ENCODE results near the gene UBE3A. TPM values are rescaled to one million over a fixed set of nuclear protein-coding genes. Genes with fewer than 3 reads are reported as not detected.

Gene UBE3A
- total RNA-seq, 4 donors from 2014 or later: 56.9 to 79.2 (median 65.7) TPM

DNA sequence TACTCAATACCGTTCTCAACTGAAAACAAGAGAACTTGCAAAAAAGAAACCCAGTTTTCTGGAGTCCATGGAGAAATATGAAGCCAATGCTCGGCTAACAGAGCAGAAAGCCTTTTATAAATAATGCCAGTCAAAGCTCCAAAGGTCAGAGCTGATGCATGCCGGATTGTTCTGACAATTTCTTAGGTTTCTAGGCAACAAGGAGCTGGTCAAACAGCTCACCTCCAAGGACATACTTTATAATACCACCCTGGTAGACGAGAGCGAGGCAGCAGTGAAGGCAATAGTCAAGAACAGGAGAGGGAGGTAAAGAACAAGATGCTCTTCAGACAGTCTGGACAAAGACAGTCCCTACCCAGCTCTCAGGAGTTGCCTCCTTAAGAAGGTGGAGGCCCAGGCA, 111.1 kb downstream of the UBE3A start:
- H3K4me3 ChIP-seq (ENCODE audit: low read depth, poor library complexity, severe bottlenecking): no peak overlapping the region
- intact Hi-C loops (cut with DNase I; ENCODE audit: low total_unique reads): no loop called here
- TF ChIP-seq POLR2A (IDR thresholded peaks at IDR 0.05): no peak
- TF ChIP-seq, protein P1, sequence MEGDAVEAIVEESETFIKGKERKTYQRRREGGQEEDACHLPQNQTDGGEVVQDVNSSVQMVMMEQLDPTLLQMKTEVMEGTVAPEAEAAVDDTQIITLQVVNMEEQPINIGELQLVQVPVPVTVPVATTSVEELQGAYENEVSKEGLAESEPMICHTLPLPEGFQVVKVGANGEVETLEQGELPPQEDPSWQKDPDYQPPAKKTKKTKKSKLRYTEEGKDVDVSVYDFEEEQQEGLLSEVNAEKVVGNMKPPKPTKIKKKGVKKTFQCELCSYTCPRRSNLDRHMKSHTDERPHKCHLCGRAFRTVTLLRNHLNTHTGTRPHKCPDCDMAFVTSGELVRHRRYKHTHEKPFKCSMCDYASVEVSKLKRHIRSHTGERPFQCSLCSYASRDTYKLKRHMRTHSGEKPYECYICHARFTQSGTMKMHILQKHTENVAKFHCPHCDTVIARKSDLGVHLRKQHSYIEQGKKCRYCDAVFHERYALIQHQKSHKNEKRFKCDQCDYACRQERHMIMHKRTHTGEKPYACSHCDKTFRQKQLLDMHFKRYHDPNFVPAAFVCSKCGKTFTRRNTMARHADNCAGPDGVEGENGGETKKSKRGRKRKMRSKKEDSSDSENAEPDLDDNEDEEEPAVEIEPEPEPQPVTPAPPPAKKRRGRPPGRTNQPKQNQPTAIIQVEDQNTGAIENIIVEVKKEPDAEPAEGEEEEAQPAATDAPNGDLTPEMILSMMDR (IDR thresholded peaks at IDR 0.05): no peak
- DNase-seq (ENCODE audit: low spot score in 2 of 2): no peak
- WGBS, 2 donors: 96 to 97% methylated on average over 5 of the region's 5 CpGs

DNA sequence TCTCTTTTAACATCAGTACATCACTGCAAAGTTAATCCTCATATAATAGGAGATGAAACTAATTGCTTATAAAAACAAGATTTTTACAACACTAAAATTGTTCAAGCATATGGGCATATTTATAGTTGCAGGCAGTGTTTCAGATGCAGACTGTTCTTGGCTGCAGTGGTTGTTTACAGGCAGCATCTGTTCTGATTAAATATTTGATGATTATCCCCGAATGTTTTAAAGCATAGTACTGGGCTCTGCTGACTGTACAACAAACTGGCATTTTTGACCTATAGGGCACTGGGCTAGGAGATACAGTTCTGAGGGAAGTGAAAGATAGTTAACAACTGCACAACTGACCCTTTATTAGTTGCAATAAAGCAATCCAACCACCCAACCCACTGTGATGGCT, 113.6 kb downstream of the UBE3A start:
- DNase-seq (ENCODE audit: low spot score in 2 of 2): no peak
- no peak overlapping the region for H3K4me3 ChIP-seq (ENCODE audit: low read depth, poor library complexity, severe bottlenecking)
- intact Hi-C loops (cut with DNase I; ENCODE audit: low total_unique reads): no loop called here
- TF ChIP-seq, protein P1 (IDR thresholded peaks at IDR 0.05): no peak
- WGBS, 2 donors: 52 to 57% methylated on average over 1 of the region's 1 CpG

DNA sequence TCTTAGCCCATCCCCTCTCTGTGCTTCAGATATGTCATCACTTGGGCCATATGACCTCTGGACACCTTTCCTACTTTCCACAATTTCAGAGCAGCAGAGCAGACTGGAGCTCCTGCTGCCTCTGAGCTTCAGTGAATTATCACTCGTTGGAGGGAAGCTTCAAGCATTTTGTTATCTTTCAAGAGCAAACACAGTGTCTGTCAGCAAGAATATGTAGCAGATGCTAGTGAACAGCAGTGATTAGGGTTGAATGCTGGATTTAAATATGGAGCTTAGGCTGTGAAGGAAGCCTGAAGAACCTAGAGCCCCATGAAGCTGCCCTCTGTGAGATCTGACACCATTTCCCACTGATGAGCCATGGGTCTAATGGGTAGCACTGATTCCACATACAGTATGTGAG, 115.4 kb downstream of the UBE3A start:
- no peak for TF ChIP-seq POLR2A (IDR thresholded peaks at IDR 0.05)
- TF ChIP-seq, protein P1 (IDR thresholded peaks at IDR 0.05): no peak
- intact Hi-C loops (cut with DNase I; ENCODE audit: low total_unique reads): no loop called here
- no peak overlapping the region for H3K4me3 ChIP-seq (ENCODE audit: low read depth, poor library complexity, severe bottlenecking)
- 100% methylated on average over 1 of the region's 1 CpG for WGBS, 2 donors
- no peak for DNase-seq (ENCODE audit: low spot score in 2 of 2)

DNA sequence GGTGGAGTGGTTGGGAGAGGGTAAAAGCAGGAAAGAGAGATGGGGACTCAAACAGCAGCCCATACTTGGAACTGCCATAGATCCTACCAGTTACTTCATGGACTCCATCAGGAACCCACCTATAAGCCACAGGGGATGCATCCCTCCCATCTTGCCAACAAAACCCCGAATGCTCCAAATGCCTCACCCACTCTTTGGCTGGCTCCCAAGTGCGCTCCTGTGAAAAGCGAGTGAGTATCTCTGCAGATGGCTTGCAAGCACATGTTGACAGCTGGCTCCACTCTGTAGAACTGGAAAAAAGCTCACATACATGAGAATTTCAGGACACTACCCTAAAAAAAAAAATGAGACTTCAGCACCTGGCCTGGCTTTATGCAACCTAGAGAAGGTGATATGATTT, 151.0 kb downstream of the UBE3A start:
- no peak for DNase-seq (ENCODE audit: low spot score in 2 of 2)
- WGBS, 2 donors: 70 to 75% methylated on average over 3 of the region's 3 CpGs
- no peak overlapping the region for H3K4me3 ChIP-seq (ENCODE audit: low read depth, poor library complexity, severe bottlenecking)
- no peak for TF ChIP-seq POLR2A (IDR thresholded peaks at IDR 0.05)
- TF ChIP-seq, protein P1 (IDR thresholded peaks at IDR 0.05): no peak
- intact Hi-C loops (cut with DNase I; ENCODE audit: low total_unique reads): no loop called here

Measured in lower leg skin (tissue), 4 donors.